ENCODE measurements around the gene ARAP3. TPM values are rescaled to one million over a fixed set of nuclear protein-coding genes. Genes with fewer than 3 reads are reported as not detected.

The ARAP3 gene
- total and polyA plus RNA-seq, 9 of the 15 experiments (the other 6 are each of a cell fraction or from before 2014, with no cell fraction given), result 0.83 to 25.7 (median 6.4) TPM

DNA sequence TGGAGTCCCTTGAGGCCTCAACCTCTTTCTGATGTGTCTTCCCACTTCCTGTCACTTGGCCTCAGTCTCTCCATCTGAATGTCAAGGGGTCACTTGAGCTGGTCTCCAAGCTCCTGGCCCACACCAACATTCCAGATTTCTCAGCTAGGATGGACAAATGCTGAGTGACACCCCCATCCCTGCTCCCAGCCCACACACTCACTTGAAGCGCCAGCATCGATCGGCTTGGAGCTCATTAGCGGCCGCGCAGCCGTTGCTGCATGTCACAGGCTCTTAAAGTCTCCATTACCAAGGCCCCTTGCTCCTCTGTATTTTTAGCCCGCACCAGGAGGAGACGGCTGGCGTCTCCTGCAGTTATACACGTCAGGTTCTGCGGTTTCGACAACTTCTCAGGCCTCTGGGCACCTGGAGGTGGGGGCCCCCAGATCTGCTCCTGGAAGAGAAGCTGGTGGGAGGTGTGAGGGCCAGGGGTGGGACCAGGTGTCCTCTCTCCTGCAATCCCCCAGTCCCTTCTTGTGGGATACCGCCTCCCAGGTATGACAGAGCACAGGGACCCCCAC is 33.4 kb upstream of the ARAP3 start:
- in situ Hi-C loops (cut with MboI), result no loop called here
- ATAC-seq (no peak; the same call in 2 of the 3 replicates), DNase-seq (ENCODE audit: extremely low read depth in 1 of 4, low spot score in 3 of 4) (no peak), FAIRE-seq (no peak)
- Histone ChIP-seq H3K27me3 (ENCODE audit: control insufficient read depth in 2 of 2, insufficient read depth in 2 of 2, low read length in 2 of 2) (peaks cover 5 to 48% of the 10 kb centered on the region in 2 experiments; a peak in 3 of 5 replicates), H3K4me2 (ENCODE audit: insufficient read depth, low read length) (no peak overlapping the region), H2AFZ (ENCODE audit: low read depth, low read length) (no peak overlapping the region), H3K9me3 (replicated peaks; ENCODE audit: control insufficient read depth, insufficient read depth, low read depth, low read length) (no peaks in the 10 kb centered on the region), H4K20me1 (replicated peaks; ENCODE audit: control insufficient read depth, insufficient read depth, low read length) (no peaks in the 10 kb centered on the region; the same call in 1 of the 2 replicates), H3K36me3 (ENCODE audit: control insufficient read depth, insufficient read depth, low read length) (no peaks in the 10 kb centered on the region), H3K9me1 (ENCODE audit: control insufficient read depth, insufficient read depth, low read length) (no peaks in the 10 kb centered on the region), H3K4me3 (no peak overlapping the region), H3K27ac (ENCODE audit: extremely low read depth, low read depth, low read length) (no peak overlapping the region), H3K4me1 (replicated peaks in 1 of 2; ENCODE audit: control insufficient read depth in 2 of 2, insufficient read depth in 2 of 2, low read length in 2 of 2) (no peaks in the 10 kb centered on the region; a peak in 1 of 5 replicates), H3K9ac (ENCODE audit: insufficient read depth in 1 of 2, low read depth in 2 of 2, low read length in 2 of 2) (0 out of 4 replicates have a peak overlapping the region, but pooled peaks of 1 of the 2 experiments have one; percentile 8), H3K79me2 (ENCODE audit: control insufficient read depth, insufficient read depth, low read length) (no peaks in the 10 kb centered on the region)
- ChIA-PET POLR2A (interaction anchor here (0.5 to 1.3 kb wide), 3 partner anchors 15 to 130 kb away, joined by 3 read pairs; no protein-coding TSS in a partner anchor), CTCF (ENCODE audit: low intra/inter-chr PET ratio) (no interaction called here)
- WGBS (ENCODE audit: insufficient coverage, low coverage, missing lambda C conversion rate), result under 1% methylated on average over 13 of the region's 14 CpGs
- intact Hi-C loops (cut with micrococcal nuclease), result no loop called here
- BruUV-seq (replicated peaks), result no TSS peak
- TF ChIP-seq ZNF24 (IDR thresholded peaks at IDR 0.05) (no peak), NR2C1 (IDR thresholded peaks at IDR 0.05) (no peak), NR2C1 (tag; IDR thresholded peaks at IDR 0.05) (no peak), HNRNPL (IDR thresholded peaks at IDR 0.05; ENCODE audit: low read depth, low read length) (no peak), NFE2L1 (tag; IDR thresholded peaks at IDR 0.05; ENCODE audit: borderline replicate concordance, low read depth) (no peak), SRSF1 (IDR thresholded peaks at IDR 0.05; ENCODE audit: low read depth, low read length) (no peak), BMI1 (IDR thresholded peaks at IDR 0.05; ENCODE audit: low read length) (no peak), NCOA4 (IDR thresholded peaks at IDR 0.05; ENCODE audit: partially characterized antibody) (no peak), ZNF699 (CRISPR knock-in tag; IDR thresholded peaks at IDR 0.05; ENCODE audit: insufficient replicate concordance) (no peak)
- TF ChIP-seq, protein P1, sequence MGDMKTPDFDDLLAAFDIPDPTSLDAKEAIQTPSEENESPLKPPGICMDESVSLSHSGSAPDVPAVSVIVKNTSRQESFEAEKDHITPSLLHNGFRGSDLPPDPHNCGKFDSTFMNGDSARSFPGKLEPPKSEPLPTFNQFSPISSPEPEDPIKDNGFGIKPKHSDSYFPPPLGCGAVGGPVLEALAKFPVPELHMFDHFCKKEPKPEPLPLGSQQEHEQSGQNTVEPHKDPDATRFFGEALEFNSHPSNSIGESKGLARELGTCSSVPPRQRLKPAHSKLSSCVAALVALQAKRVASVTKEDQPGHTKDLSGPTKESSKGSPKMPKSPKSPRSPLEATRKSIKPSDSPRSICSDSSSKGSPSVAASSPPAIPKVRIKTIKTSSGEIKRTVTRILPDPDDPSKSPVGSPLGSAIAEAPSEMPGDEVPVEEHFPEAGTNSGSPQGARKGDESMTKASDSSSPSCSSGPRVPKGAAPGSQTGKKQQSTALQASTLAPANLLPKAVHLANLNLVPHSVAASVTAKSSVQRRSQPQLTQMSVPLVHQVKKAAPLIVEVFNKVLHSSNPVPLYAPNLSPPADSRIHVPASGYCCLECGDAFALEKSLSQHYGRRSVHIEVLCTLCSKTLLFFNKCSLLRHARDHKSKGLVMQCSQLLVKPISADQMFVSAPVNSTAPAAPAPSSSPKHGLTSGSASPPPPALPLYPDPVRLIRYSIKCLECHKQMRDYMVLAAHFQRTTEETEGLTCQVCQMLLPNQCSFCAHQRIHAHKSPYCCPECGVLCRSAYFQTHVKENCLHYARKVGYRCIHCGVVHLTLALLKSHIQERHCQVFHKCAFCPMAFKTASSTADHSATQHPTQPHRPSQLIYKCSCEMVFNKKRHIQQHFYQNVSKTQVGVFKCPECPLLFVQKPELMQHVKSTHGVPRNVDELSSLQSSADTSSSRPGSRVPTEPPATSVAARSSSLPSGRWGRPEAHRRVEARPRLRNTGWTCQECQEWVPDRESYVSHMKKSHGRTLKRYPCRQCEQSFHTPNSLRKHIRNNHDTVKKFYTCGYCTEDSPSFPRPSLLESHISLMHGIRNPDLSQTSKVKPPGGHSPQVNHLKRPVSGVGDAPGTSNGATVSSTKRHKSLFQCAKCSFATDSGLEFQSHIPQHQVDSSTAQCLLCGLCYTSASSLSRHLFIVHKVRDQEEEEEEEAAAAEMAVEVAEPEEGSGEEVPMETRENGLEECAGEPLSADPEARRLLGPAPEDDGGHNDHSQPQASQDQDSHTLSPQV (IDR thresholded peaks at IDR 0.05), result no peak
- TF ChIP-seq, protein P2, sequence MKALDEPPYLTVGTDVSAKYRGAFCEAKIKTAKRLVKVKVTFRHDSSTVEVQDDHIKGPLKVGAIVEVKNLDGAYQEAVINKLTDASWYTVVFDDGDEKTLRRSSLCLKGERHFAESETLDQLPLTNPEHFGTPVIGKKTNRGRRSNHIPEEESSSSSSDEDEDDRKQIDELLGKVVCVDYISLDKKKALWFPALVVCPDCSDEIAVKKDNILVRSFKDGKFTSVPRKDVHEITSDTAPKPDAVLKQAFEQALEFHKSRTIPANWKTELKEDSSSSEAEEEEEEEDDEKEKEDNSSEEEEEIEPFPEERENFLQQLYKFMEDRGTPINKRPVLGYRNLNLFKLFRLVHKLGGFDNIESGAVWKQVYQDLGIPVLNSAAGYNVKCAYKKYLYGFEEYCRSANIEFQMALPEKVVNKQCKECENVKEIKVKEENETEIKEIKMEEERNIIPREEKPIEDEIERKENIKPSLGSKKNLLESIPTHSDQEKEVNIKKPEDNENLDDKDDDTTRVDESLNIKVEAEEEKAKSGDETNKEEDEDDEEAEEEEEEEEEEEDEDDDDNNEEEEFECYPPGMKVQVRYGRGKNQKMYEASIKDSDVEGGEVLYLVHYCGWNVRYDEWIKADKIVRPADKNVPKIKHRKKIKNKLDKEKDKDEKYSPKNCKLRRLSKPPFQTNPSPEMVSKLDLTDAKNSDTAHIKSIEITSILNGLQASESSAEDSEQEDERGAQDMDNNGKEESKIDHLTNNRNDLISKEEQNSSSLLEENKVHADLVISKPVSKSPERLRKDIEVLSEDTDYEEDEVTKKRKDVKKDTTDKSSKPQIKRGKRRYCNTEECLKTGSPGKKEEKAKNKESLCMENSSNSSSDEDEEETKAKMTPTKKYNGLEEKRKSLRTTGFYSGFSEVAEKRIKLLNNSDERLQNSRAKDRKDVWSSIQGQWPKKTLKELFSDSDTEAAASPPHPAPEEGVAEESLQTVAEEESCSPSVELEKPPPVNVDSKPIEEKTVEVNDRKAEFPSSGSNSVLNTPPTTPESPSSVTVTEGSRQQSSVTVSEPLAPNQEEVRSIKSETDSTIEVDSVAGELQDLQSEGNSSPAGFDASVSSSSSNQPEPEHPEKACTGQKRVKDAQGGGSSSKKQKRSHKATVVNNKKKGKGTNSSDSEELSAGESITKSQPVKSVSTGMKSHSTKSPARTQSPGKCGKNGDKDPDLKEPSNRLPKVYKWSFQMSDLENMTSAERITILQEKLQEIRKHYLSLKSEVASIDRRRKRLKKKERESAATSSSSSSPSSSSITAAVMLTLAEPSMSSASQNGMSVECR (CRISPR knock-in tag; IDR thresholded peaks at IDR 0.05), result no peak
- TF ChIP-seq, protein P3, sequence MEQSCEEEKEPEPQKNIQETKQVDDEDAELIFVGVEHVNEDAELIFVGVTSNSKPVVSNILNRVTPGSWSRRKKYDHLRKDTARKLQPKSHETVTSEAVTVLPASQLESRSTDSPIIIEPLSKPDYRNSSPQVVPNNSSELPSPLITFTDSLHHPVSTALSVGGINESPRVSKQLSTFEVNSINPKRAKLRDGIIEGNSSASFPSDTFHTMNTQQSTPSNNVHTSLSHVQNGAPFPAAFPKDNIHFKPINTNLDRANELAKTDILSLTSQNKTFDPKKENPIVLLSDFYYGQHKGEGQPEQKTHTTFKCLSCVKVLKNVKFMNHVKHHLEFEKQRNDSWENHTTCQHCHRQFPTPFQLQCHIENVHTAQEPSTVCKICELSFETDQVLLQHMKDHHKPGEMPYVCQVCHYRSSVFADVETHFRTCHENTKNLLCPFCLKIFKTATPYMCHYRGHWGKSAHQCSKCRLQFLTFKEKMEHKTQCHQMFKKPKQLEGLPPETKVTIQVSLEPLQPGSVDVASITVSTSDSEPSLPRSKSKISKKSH (CRISPR knock-in tag; IDR thresholded peaks at IDR 0.05), result no peak

Data from K562 (cell line).